Measurements from ENCODE around the gene FBXL16.
A peak's percentile ranks its signal among the peaks of the same experiment; 100 is the strongest.

The FBXL16 gene

GRCh38 chr16:668519-669171 lies 37.0 kb downstream of the FBXL16 start:
- H3K18ac ChIP-seq (ENCODE audit: low read depth in 1 of 2, low read length in 2 of 2): peak overlapping the region; percentile 84 to 94
- H3K4me1 ChIP-seq (ENCODE audit: control insufficient read depth, insufficient read depth, low read depth, low read length): peaks cover 22% of the 10 kb centered on the region
- H3K23ac ChIP-seq (ENCODE audit: low read length in 2 of 2): peak overlapping the region in 1 of 2 experiments; percentile 89
- H2BK12ac ChIP-seq (ENCODE audit: low read length in 2 of 2): peak overlapping the region in 1 of 2 experiments; percentile 31
- H3K4ac ChIP-seq (ENCODE audit: low read depth in 1 of 2, low read length in 2 of 2): peak overlapping the region; percentile 80 to 97
- no peak overlapping the region for H2BK5ac ChIP-seq (ENCODE audit: low read depth, low read length, poor library complexity, severe bottlenecking)
- peak overlapping the region; percentile 91 for H3K9ac ChIP-seq (ENCODE audit: low read length)
- peak overlapping the region; percentile 54 for H2BK15ac ChIP-seq (ENCODE audit: low read depth, poor library complexity, severe bottlenecking)
- H3K27ac ChIP-seq (ENCODE audit: low read length, poor library complexity, severe bottlenecking): no peak overlapping the region
- peak overlapping the region; percentile 88 for H4K91ac ChIP-seq (ENCODE audit: low read length)
- no peaks in the 10 kb centered on the region for H3K9me3 ChIP-seq (ENCODE audit: control insufficient read depth, low read length)
- H3K79me1 ChIP-seq (replicated peaks; ENCODE audit: low read length, poor library complexity, severe bottlenecking): peaks cover 23% of the 10 kb centered on the region
- peak overlapping the region; percentile 86 to 98 for H3K4me3 ChIP-seq (ENCODE audit: insufficient read depth in 1 of 2, low read depth in 1 of 2, low read length in 2 of 2)
- WGBS: 13% methylated on average over 50 of the region's 50 CpGs
- peak overlapping the region; percentile 18 for H2AFZ ChIP-seq (ENCODE audit: low read depth, low read length)
- H3K27me3 ChIP-seq (ENCODE audit: control insufficient read depth in 1 of 2, insufficient read depth in 1 of 2, low read length in 2 of 2): no peaks in the 10 kb centered on the region
- no peak for DNase-seq
- H2BK120ac ChIP-seq (ENCODE audit: low read depth, low read length): peak overlapping the region; percentile 62
- peak overlapping the region; percentile 78 to 89 for H3K14ac ChIP-seq (ENCODE audit: low read length in 2 of 2)
- H3K36me3 ChIP-seq (ENCODE audit: control insufficient read depth in 1 of 2, insufficient read depth in 2 of 2, low read depth in 1 of 2, low read length in 2 of 2): peaks cover 43 to 59% of the 10 kb centered on the region in 2 experiments
- H4K8ac ChIP-seq (ENCODE audit: low read length): peak overlapping the region; percentile 27
- H3K4me2 ChIP-seq (ENCODE audit: low read length, poor library complexity, severe bottlenecking): peak overlapping the region; percentile 84
- no peak overlapping the region for H2AK5ac ChIP-seq (ENCODE audit: low read length, severe bottlenecking)

GRCh38 chr16:667780-668518 lies 37.7 kb downstream of the FBXL16 start, which contains the start of gene RHOT2:
RHOT2 (plus strand) TSS chr16:668132; CDS start chr16:668200, 68 bp downstream.
- Histone ChIP-seq H3K14ac (ENCODE audit: low read length in 2 of 2) (peak within 1 kb of the TSS; percentile 78 to 89), H3K36me3 (ENCODE audit: control insufficient read depth in 1 of 2, insufficient read depth in 2 of 2, low read depth in 1 of 2, low read length in 2 of 2) (peaks cover 37 to 55% of the 10 kb centered on the region in 2 experiments), H3K4me3 (ENCODE audit: insufficient read depth in 1 of 2, low read depth in 1 of 2, low read length in 2 of 2) (peak within 1 kb of the TSS; percentile 86 to 98), H3K27ac (ENCODE audit: low read length, poor library complexity, severe bottlenecking) (no peak within 1 kb of the TSS), H3K27me3 (ENCODE audit: control insufficient read depth in 1 of 2, insufficient read depth in 1 of 2, low read length in 2 of 2) (no peaks in the 10 kb centered on the region), H4K91ac (ENCODE audit: low read length) (peak within 1 kb of the TSS; percentile 95), H2AK5ac (ENCODE audit: low read length, severe bottlenecking) (peak within 1 kb of the TSS; percentile 18), H2AFZ (ENCODE audit: low read depth, low read length) (peak within 1 kb of the TSS; percentile 18), H3K18ac (ENCODE audit: low read depth in 1 of 2, low read length in 2 of 2) (peak within 1 kb of the TSS; percentile 84 to 94), H2BK15ac (ENCODE audit: low read depth, poor library complexity, severe bottlenecking) (peak within 1 kb of the TSS; percentile 54), H3K79me1 (replicated peaks; ENCODE audit: low read length, poor library complexity, severe bottlenecking) (peaks cover 21% of the 10 kb centered on the region), H3K9me3 (ENCODE audit: control insufficient read depth, low read length) (no peaks in the 10 kb centered on the region), H2BK5ac (ENCODE audit: low read depth, low read length, poor library complexity, severe bottlenecking) (no peak within 1 kb of the TSS), H3K4me1 (ENCODE audit: control insufficient read depth, insufficient read depth, low read depth, low read length) (peaks cover 17% of the 10 kb centered on the region), H3K4ac (ENCODE audit: low read depth in 1 of 2, low read length in 2 of 2) (peak within 1 kb of the TSS; percentile 90 to 97), H3K9ac (ENCODE audit: low read length) (peak within 1 kb of the TSS; percentile 91), H4K8ac (ENCODE audit: low read length) (peak within 1 kb of the TSS; percentile 100), H3K23ac (ENCODE audit: low read length in 2 of 2) (peak within 1 kb of the TSS in 1 of 2 experiments; percentile 89), H2BK12ac (ENCODE audit: low read length in 2 of 2) (peak within 1 kb of the TSS in 1 of 2 experiments; percentile 42), H3K4me2 (ENCODE audit: low read length, poor library complexity, severe bottlenecking) (peak within 1 kb of the TSS; percentile 84), H2BK120ac (ENCODE audit: low read depth, low read length) (peak within 1 kb of the TSS; percentile 62)
- under 1% methylated on average over 68 of the region's 78 CpGs for WGBS
- peak; percentile 88 for DNase-seq

- H3K23ac ChIP-seq (ENCODE audit: low read length in 2 of 2): no peak overlapping the region
- H3K14ac ChIP-seq (ENCODE audit: low read length in 2 of 2): no peak overlapping the region
- no peaks in the 10 kb centered on the region for H3K27me3 ChIP-seq (ENCODE audit: control insufficient read depth in 1 of 2, insufficient read depth in 1 of 2, low read length in 2 of 2)
- no peak overlapping the region for H3K27ac ChIP-seq (ENCODE audit: low read length, poor library complexity, severe bottlenecking)
- H2BK12ac ChIP-seq (ENCODE audit: low read length in 2 of 2): peak overlapping the region in 1 of 2 experiments; percentile 42
- H3K4me2 ChIP-seq (ENCODE audit: low read length, poor library complexity, severe bottlenecking): no peak overlapping the region
- H3K9me3 ChIP-seq (ENCODE audit: control insufficient read depth, low read length): no peaks in the 10 kb centered on the region
- peak overlapping the region; percentile 100 for H4K8ac ChIP-seq (ENCODE audit: low read length)
- peak overlapping the region; percentile 67 for H3K9ac ChIP-seq (ENCODE audit: low read length)
- no peak for DNase-seq
- H2BK120ac ChIP-seq (ENCODE audit: low read depth, low read length): no peak overlapping the region
- 86% methylated on average over 21 of the region's 22 CpGs for WGBS
- H3K18ac ChIP-seq (ENCODE audit: low read depth in 1 of 2, low read length in 2 of 2): peak overlapping the region; percentile 5 to 58
- no peak overlapping the region for H2BK5ac ChIP-seq (ENCODE audit: low read depth, low read length, poor library complexity, severe bottlenecking)
- H2AFZ ChIP-seq (ENCODE audit: low read depth, low read length): no peak overlapping the region
- H3K4me1 ChIP-seq (ENCODE audit: control insufficient read depth, insufficient read depth, low read depth, low read length): peaks cover 16% of the 10 kb centered on the region
- peak overlapping the region in 1 of 2 experiments; percentile 86 for H3K4me3 ChIP-seq (ENCODE audit: insufficient read depth in 1 of 2, low read depth in 1 of 2, low read length in 2 of 2)
- no peak overlapping the region for H2BK15ac ChIP-seq (ENCODE audit: low read depth, poor library complexity, severe bottlenecking)
- peak overlapping the region; percentile 29 to 90 for H3K4ac ChIP-seq (ENCODE audit: low read depth in 1 of 2, low read length in 2 of 2)
- peaks cover 30 to 54% of the 10 kb centered on the region in 2 experiments for H3K36me3 ChIP-seq (ENCODE audit: control insufficient read depth in 1 of 2, insufficient read depth in 2 of 2, low read depth in 1 of 2, low read length in 2 of 2)
- H3K79me1 ChIP-seq (replicated peaks; ENCODE audit: low read length, poor library complexity, severe bottlenecking): peaks cover 20% of the 10 kb centered on the region
- peak overlapping the region; percentile 18 for H2AK5ac ChIP-seq (ENCODE audit: low read length, severe bottlenecking)
- peak overlapping the region; percentile 95 for H4K91ac ChIP-seq (ENCODE audit: low read length)
Measured at GRCh38 chr16:667113-667779, 38.4 kb downstream of the FBXL16 start.
